Skeletal muscle satellite cell (primary cell): ENCODE measurements around the gene CD58.

Experiments used
- H3K27me3 ChIP-seq: 2 replicates; pipeline ENCODE4 v1.7.0; 2013; ENCODE audit warnings: low read length; ENCODE audit not compliant: control insufficient read depth, insufficient read depth
- H3K36me3 ChIP-seq: 2 replicates; pipeline ENCODE4 v1.7.0; 2013; ENCODE audit warnings: mild to moderate bottlenecking, control low read depth, low read length; ENCODE audit not compliant: insufficient read depth
- H3K4me1 ChIP-seq: 2 replicates; pipeline ENCODE4 v1.7.0; 2013; ENCODE audit warnings: low read length; ENCODE audit not compliant: control insufficient read depth, insufficient read depth
- H3K4me2 ChIP-seq: 2 replicates; pipeline ENCODE4 v1.7.0; 2013; ENCODE audit warnings: mild to moderate bottlenecking, low read length
- H3K4me3 ChIP-seq: 2 replicates; pipeline ENCODE4 v1.7.0; 2013; ENCODE audit warnings: low read length
- H3K9ac ChIP-seq: 2 replicates; pipeline ENCODE4 v1.7.0; 2013; ENCODE audit warnings: mild to moderate bottlenecking, low read depth, low read length, moderate library complexity
- H3K9me3 ChIP-seq: replicated peaks from 2 replicates; pipeline ENCODE4 v1.7.0; 2013; ENCODE audit warnings: mild to moderate bottlenecking, control low read depth, low read length

Gene CD58

GRCh38 chr1:116553386-116554115 lies 17.3 kb downstream of the CD58 start:
- H3K27me3 ChIP-seq: no peaks in the 10 kb centered on the region
- no peak overlapping the region for H3K4me3 ChIP-seq
- H3K4me2 ChIP-seq: no peak overlapping the region
- H3K9ac ChIP-seq: no peak overlapping the region
- no peaks in the 10 kb centered on the region for H3K9me3 ChIP-seq
- H3K36me3 ChIP-seq: no peaks in the 10 kb centered on the region
- H3K4me1 ChIP-seq: peaks cover 20% of the 10 kb centered on the region

- Histone ChIP-seq H3K4me2 (no peak overlapping the region), H3K36me3 (peaks cover 8% of the 10 kb centered on the region), H3K4me3 (no peak overlapping the region), H3K9me3 (no peaks in the 10 kb centered on the region), H3K4me1 (no peaks in the 10 kb centered on the region), H3K27me3 (no peaks in the 10 kb centered on the region), H3K9ac (no peak overlapping the region)
Observed at GRCh38 chr1:116546354-116546977, 24.4 kb downstream of the CD58 start.

GRCh38 chr1:116545359-116545705 lies 25.5 kb downstream of the CD58 start:
- Histone ChIP-seq H3K36me3 (peaks cover 8% of the 10 kb centered on the region), H3K4me3 (no peak overlapping the region), H3K9me3 (no peaks in the 10 kb centered on the region), H3K9ac (no peak overlapping the region), H3K4me2 (no peak overlapping the region), H3K4me1 (no peaks in the 10 kb centered on the region), H3K27me3 (no peaks in the 10 kb centered on the region)

GRCh38 chr1:116544588-116545358 lies 26.1 kb downstream of the CD58 start:
- Histone ChIP-seq H3K36me3 (peaks cover 8% of the 10 kb centered on the region), H3K4me2 (no peak overlapping the region), H3K27me3 (no peaks in the 10 kb centered on the region), H3K4me1 (no peaks in the 10 kb centered on the region), H3K4me3 (no peak overlapping the region), H3K9me3 (no peaks in the 10 kb centered on the region), H3K9ac (no peak overlapping the region)

- H3K4me1 ChIP-seq: peaks cover 9% of the 10 kb centered on the region
- H3K4me3 ChIP-seq: no peak overlapping the region
- no peaks in the 10 kb centered on the region for H3K27me3 ChIP-seq
- no peak overlapping the region for H3K4me2 ChIP-seq
- no peaks in the 10 kb centered on the region for H3K9me3 ChIP-seq
- H3K36me3 ChIP-seq: peaks cover 14% of the 10 kb centered on the region
- H3K9ac ChIP-seq: no peak overlapping the region
Observed at GRCh38 chr1:116540088-116540487, 30.7 kb downstream of the CD58 start.

GRCh38 chr1:116538544-116538943 lies 32.3 kb downstream of the CD58 start:
- Histone ChIP-seq H3K4me1 (peaks cover 9% of the 10 kb centered on the region), H3K4me2 (no peak overlapping the region), H3K27me3 (no peaks in the 10 kb centered on the region), H3K36me3 (peaks cover 25% of the 10 kb centered on the region), H3K4me3 (no peak overlapping the region), H3K9ac (no peak overlapping the region), H3K9me3 (no peaks in the 10 kb centered on the region)

GRCh38 chr1:116537898-116538297 lies 32.9 kb downstream of the CD58 start:
- Histone ChIP-seq H3K36me3 (peaks cover 27% of the 10 kb centered on the region), H3K4me2 (no peak overlapping the region), H3K27me3 (no peaks in the 10 kb centered on the region), H3K9ac (no peak overlapping the region), H3K9me3 (no peaks in the 10 kb centered on the region), H3K4me3 (no peak overlapping the region), H3K4me1 (peaks cover 9% of the 10 kb centered on the region)

GRCh38 chr1:116537040-116537831 lies 33.6 kb downstream of the CD58 start:
- H3K27me3 ChIP-seq: no peaks in the 10 kb centered on the region
- peaks cover 22% of the 10 kb centered on the region for H3K36me3 ChIP-seq
- no peak overlapping the region for H3K9ac ChIP-seq
- no peak overlapping the region for H3K4me3 ChIP-seq
- H3K9me3 ChIP-seq: no peaks in the 10 kb centered on the region
- H3K4me2 ChIP-seq: no peak overlapping the region
- peaks cover 9% of the 10 kb centered on the region for H3K4me1 ChIP-seq

- Histone ChIP-seq H3K4me3 (no peak overlapping the region), H3K9ac (no peak overlapping the region), H3K4me1 (peaks cover 9% of the 10 kb centered on the region), H3K36me3 (peaks cover 22% of the 10 kb centered on the region), H3K9me3 (no peaks in the 10 kb centered on the region), H3K4me2 (no peak overlapping the region), H3K27me3 (no peaks in the 10 kb centered on the region)
Observed at GRCh38 chr1:116534014-116534739, 36.6 kb downstream of the CD58 start.

GRCh38 chr1:116533429-116533820 lies 37.4 kb downstream of the CD58 start:
- Histone ChIP-seq H3K36me3 (peaks cover 16% of the 10 kb centered on the region), H3K9ac (no peak overlapping the region), H3K27me3 (no peaks in the 10 kb centered on the region), H3K9me3 (no peaks in the 10 kb centered on the region), H3K4me2 (no peak overlapping the region), H3K4me1 (peaks cover 2% of the 10 kb centered on the region), H3K4me3 (no peak overlapping the region)
